Measurements from ENCODE around the gene GRM3.

The GRM3 gene

DNA sequence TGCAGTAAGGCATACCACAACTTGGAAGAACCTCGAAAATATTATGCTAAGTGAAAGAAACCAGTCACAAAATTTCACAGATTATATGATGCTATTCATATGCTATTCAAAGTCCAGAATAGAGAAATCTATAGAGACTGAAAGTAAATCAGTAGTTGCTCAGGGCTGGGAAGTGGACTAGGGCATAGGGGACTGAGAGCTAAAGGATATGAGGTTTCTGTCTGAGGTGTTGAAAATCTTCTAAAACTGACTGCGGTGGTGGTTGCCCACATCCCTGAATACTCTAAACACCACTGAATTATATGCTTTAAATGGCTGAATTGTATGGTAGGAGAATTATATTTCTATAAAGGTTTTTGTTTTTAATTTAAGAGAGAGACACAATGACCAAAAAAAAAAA, 254.5 kb downstream of the GRM3 start:
- no peak for DNase-seq (ENCODE audit: low spot score in 2 of 2)
- Mint-ChIP-seq H3K36me3 (ENCODE audit: insufficient read depth) (peaks cover 7% of the 10 kb centered on the region), H3K4me3 (no peak overlapping the region), H3K4me1 (peaks cover 5% of the 10 kb centered on the region), H3K9me3 (no peaks in the 10 kb centered on the region), H3K27ac (ENCODE audit: low read depth) (no peak overlapping the region), H3K27me3 (no peaks in the 10 kb centered on the region)
- ATAC-seq (replicated peaks; ENCODE audit: extremely low read depth, poor library complexity, severe bottlenecking): no peak

DNA sequence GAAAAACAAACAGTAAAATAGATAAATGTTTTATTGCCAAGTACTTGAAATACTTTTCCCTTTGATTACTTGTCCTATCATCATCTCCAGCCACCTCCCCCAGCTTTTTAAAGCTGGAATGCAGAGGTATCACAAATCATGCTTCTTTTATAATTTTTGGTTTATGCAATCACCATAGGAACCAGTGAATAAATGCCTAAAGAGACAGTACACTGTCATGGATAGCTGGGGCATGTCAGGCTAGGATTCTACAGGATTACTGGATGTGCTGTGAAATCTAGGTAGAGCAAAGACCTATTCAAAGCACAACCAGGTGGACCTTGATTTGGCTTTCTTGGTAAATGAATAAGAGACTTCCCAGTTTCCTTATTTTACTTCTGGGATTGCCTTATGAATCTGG, 257.2 kb downstream of the GRM3 start:
- H3K4me1 Mint-ChIP-seq: peaks cover 5% of the 10 kb centered on the region
- DNase-seq (ENCODE audit: low spot score in 2 of 2): no peak

DNA sequence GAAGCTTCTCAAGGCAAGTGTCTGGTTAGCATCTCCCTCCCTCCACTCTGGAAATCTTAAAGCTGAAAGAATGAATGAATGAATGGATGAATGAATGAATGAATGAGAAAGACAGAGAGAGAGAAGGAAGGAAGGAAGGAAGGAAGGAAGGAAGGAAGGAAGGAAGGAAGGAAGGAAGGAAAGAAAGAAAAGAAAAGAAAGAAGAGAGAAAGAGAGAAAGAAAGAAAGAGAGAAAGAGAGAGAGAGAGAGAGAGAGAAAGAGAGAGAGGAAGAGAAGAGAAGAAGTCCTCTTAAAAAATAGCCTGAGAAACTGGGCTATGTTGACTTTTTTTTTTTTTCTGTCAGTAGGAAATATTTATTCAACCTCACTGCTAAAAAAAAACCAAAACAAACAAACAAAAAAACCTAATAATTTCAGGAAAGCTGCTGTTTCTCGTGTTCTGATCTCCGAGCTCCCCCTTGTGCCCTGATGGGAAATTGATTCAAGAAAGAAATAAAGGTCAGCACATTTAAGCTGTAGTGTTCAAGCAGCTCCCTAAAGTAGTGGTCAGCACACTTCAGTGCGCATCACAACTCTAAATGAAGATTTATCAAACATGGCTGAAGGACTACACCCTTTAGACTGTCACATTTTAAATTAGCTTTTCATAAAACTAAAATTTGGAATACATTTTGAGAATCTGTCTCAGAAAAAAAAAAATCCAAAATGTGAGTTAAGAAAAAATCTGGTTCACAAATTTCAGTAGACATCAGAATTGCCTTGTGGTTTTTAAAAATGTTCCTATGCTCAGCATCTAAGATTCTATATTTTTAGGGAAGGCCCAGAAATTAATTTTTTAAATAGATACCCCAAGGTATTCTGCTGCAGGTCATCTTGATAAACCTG, 261.5 kb downstream of the GRM3 start:
- H3K4me3 Mint-ChIP-seq: no peak overlapping the region
- peaks cover 3% of the 10 kb centered on the region for H3K36me3 Mint-ChIP-seq (ENCODE audit: insufficient read depth)
- H3K27ac Mint-ChIP-seq (ENCODE audit: low read depth): no peak overlapping the region
- DNase-seq (ENCODE audit: low spot score in 2 of 2) (no peak), ATAC-seq (replicated peaks; ENCODE audit: extremely low read depth, poor library complexity, severe bottlenecking) (no peak)
- H3K9me3 Mint-ChIP-seq: no peaks in the 10 kb centered on the region
- H3K4me1 Mint-ChIP-seq: no peaks in the 10 kb centered on the region
- H3K27me3 Mint-ChIP-seq: peaks cover 9% of the 10 kb centered on the region

More for the DNA sequence above, 257.2 kb downstream of the GRM3 start:
- ATAC-seq (replicated peaks; ENCODE audit: extremely low read depth, poor library complexity, severe bottlenecking): no peak
- Mint-ChIP-seq H3K36me3 (ENCODE audit: insufficient read depth) (peaks cover 7% of the 10 kb centered on the region), H3K27me3 (no peaks in the 10 kb centered on the region), H3K4me3 (no peak overlapping the region), H3K9me3 (no peaks in the 10 kb centered on the region), H3K27ac (ENCODE audit: low read depth) (no peak overlapping the region)

DNA sequence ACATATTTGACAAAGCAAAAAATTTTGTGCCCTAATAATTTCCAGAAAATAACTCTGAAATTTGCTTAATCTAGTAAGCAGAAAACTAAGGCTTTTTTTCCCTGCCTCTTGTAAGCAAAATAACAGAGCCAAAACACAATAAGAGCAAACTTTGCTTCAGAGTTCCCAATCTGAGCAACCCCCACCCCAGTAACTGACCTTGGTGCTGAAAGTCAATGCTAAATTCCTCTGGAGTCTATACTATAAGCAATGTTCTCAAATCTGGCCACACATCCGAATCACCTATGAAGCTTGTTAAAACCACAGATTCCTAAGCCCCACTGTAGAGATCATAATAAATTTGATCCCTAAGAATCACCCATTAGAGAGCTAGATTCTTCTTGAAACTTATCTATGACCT, 265.2 kb downstream of the GRM3 start:
- Mint-ChIP-seq H3K4me1 (no peaks in the 10 kb centered on the region), H3K27ac (ENCODE audit: low read depth) (no peak overlapping the region), H3K9me3 (no peaks in the 10 kb centered on the region), H3K27me3 (peaks cover 9% of the 10 kb centered on the region), H3K4me3 (no peak overlapping the region), H3K36me3 (ENCODE audit: insufficient read depth) (peaks cover 5% of the 10 kb centered on the region)
- DNase-seq (ENCODE audit: low spot score in 2 of 2) (no peak), ATAC-seq (replicated peaks; ENCODE audit: extremely low read depth, poor library complexity, severe bottlenecking) (no peak)

DNA sequence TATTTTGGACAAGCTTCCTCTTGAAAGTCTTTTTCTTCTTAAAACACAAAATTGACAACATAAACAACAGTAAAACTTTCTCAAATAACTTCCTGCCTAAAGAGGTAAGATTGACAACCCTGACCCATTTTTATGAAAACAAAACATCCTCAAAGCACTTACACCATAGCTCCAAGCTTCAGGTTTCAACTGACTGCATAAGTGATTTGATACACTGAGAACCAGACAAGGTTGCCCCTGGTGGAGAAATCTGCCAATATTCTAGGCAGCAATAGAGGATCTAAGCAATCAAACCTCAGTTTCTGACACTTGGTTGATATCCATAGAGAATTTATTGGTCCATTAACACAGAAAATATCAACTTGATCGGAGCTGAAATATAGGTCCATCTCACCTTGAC, 267.9 kb downstream of the GRM3 start:
- no peaks in the 10 kb centered on the region for H3K9me3 Mint-ChIP-seq
- no peak overlapping the region for H3K27ac Mint-ChIP-seq (ENCODE audit: low read depth)
- H3K36me3 Mint-ChIP-seq (ENCODE audit: insufficient read depth): peaks cover 5% of the 10 kb centered on the region
- ATAC-seq (replicated peaks; ENCODE audit: extremely low read depth, poor library complexity, severe bottlenecking): no peak
- H3K4me3 Mint-ChIP-seq: no peak overlapping the region
- peaks cover 9% of the 10 kb centered on the region for H3K27me3 Mint-ChIP-seq
- H3K4me1 Mint-ChIP-seq: no peaks in the 10 kb centered on the region
- no peak for DNase-seq (ENCODE audit: low spot score in 2 of 2)

DNA sequence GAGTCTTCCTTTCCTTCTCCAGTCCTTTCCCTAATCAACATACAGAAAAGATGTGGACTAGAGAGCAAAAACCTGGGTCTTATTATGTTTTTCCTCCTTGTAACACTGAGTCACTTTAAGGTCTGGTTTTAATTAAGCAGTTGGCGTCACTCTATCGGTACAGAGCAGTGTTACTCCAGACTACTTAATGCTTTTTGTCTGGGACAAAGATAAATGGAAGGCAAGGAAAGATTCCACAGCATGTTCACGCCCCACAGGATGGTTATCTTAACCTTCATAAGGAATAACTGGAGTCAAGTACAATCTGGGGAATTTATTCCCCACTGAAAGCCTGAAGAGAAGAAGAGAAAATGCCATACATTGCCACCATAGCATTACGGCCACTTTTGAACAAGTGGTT, 270.0 kb downstream of the GRM3 start:
- no peak overlapping the region for H3K4me3 Mint-ChIP-seq
- DNase-seq (ENCODE audit: low spot score in 2 of 2) (no peak), ATAC-seq (replicated peaks; ENCODE audit: extremely low read depth, poor library complexity, severe bottlenecking) (no peak)
- H3K27ac Mint-ChIP-seq (ENCODE audit: low read depth): no peak overlapping the region
- H3K36me3 Mint-ChIP-seq (ENCODE audit: insufficient read depth): peaks cover 2% of the 10 kb centered on the region
- no peaks in the 10 kb centered on the region for H3K9me3 Mint-ChIP-seq
- no peaks in the 10 kb centered on the region for H3K4me1 Mint-ChIP-seq
- peaks cover 5% of the 10 kb centered on the region for H3K27me3 Mint-ChIP-seq

Data from central memory CD8-positive, alpha-beta T cell (primary cell).